ENCODE measurements around the gene ARMH1.

ARMH1 gene
- total RNA-seq, result 7.1 to 22.6 (median 14.5) reads per million in 4 experiments

GRCh38 chr1:44674113-44675000, at the start of gene ARMH1, which contains the start of gene TMEM53:
Gene ARMH1 (plus strand): TSS chr1:44674714. CDS start chr1:44689698, 14,984 bp downstream.
Gene TMEM53 (minus strand): TSS chr1:44674481. CDS start chr1:44674391, 90 bp downstream.
- DNase-seq, result peak; percentile 90

- no peak for DNase-seq
Observed at GRCh38 chr1:44625348-44625747, 49.2 kb upstream of the ARMH1 start.

GRCh38 chr1:44628962-44629756, 45.4 kb upstream of the ARMH1 start:
- no peak for DNase-seq

- no peak for DNase-seq
Observed at GRCh38 chr1:44630116-44630515, 44.4 kb upstream of the ARMH1 start.

- no peak for DNase-seq
Observed at GRCh38 chr1:44631333-44631646, 43.2 kb upstream of the ARMH1 start.

- DNase-seq, result peak; percentile 76
Observed at GRCh38 chr1:44631647-44632539, 42.6 kb upstream of the ARMH1 start.

GRCh38 chr1:44632598-44632997, 41.9 kb upstream of the ARMH1 start:
- DNase-seq, result no peak

- DNase-seq, result no peak
Observed at GRCh38 chr1:44634606-44635189, 39.8 kb upstream of the ARMH1 start.

GRCh38 chr1:44635439-44635838, 39.1 kb upstream of the ARMH1 start:
- DNase-seq, result no peak

GRCh38 chr1:44636083-44636687, 38.3 kb upstream of the ARMH1 start:
- no peak for DNase-seq

GRCh38 chr1:44636688-44637598, 37.6 kb upstream of the ARMH1 start:
- no peak for DNase-seq

- no peak for DNase-seq
Observed at GRCh38 chr1:44637702-44638411, 36.7 kb upstream of the ARMH1 start.

GRCh38 chr1:44640200-44640853, 34.2 kb upstream of the ARMH1 start:
- no peak for DNase-seq

- no peak for DNase-seq
Observed at GRCh38 chr1:44641126-44642102, 33.1 kb upstream of the ARMH1 start.

GRCh38 chr1:44642255-44642654, 32.3 kb upstream of the ARMH1 start:
- DNase-seq, result no peak

GRCh38 chr1:44642925-44643324, 31.6 kb upstream of the ARMH1 start:
- DNase-seq, result no peak

- no peak for DNase-seq
Observed at GRCh38 chr1:44643721-44644334, 30.7 kb upstream of the ARMH1 start.

- DNase-seq, result no peak
Observed at GRCh38 chr1:44644806-44645205, 29.7 kb upstream of the ARMH1 start.
